Medulla oblongata (tissue), 1 donor: ENCODE measurements around the gene SH3TC2.

ENCODE experiments used
- DNase-seq: peaks from one replicate; pipeline ENCODE4 v3.0.0-alpha.2; 2015; ENCODE audit errors: extremely low spot score

The SH3TC2 gene

DNA sequence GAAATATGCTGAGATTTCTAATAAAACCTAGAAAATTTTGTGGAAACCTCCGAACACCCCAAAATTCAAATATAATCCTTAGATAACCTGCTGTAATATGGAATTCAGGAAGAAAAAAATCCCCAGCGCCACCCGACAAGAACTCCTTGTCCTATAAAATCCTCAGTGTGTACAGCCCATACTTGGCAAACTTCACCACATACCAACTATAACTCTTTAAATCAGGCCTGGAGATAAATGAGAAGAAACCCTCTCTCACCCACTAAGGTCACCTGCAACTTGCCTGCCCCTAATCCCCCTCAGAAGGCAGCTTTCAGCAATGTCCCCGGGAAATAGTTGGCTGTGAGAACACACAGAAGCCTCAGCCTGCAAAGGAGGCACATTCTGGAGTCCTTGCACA lies 90.5 kb downstream of the SH3TC2 start:
- no peak for DNase-seq

DNA sequence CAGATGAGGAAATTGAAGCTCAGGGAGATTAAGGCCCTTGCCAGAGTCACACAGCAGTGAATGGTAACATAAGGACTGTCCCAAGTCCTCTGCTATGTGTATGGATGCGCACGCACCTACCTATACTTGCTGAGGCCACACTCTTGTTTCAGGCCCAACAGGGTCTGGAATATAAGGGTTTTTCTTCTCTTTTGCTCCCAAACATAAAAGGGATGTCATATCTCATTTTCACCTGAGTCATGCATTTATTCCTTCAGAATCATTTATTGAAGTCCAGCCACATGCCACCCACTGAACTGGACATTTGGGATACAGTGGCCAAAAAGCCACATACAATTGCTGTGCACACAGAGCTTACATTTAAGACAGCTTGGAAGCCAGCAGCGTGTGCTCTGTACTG lies 92.0 kb downstream of the SH3TC2 start:
- DNase-seq: no peak

DNA sequence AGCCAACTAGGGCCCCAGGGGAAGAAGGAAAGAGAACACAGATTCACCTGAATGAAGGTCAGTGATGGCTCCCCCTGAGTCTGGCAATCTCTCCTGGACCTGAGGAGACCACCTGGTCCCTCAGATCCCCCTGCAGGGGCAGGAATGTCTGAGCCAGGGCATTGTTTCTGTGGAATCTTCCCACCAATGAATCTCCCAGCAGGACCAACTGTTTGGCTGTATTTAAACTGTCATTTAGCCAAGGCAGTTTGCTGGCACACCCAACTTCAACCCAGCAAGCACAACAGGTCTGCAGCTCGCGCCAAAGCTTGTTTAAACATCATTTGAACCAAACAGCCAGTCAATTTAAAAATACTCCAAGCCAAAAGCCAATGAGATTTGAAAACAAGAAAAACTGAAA lies 92.6 kb downstream of the SH3TC2 start:
- DNase-seq: peak; percentile 46

DNA sequence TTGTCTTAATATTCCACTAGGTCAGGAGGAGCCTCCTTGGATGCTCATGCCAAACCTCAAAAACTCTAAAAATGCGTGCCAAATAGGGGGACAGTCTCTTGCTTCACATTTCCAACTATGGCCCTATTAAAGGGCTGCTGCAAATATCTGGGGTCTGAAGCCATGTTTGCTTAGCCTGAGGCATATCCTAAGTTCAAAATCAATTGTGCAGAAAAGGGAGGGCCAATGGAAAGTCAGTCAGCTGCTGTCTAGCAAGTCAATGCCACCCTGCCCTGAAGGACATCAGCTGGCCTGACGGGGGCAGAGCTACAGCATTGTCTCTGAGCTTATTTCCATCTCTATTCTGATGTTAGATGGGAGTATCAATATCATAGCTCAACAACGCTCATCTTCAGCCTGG lies 93.6 kb downstream of the SH3TC2 start:
- DNase-seq: no peak

DNA sequence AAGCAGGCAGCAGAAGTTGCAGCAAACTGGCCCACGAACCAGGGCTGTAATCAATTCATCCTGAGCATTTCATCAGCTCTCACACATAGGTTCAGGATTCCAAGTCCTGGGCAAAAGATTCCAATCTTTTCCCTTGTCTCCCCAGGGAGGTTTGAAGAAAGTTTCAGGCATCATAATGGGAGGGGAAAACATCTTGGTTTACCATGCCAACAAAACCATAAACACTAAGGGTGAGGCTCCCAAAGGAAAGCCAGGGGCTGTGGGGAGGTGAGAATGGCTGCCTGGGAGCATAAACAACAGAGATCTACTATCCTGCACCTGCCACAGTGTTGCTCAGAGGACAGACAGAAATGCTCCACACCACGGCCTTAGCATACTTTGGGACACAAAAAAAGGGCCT lies 94.6 kb downstream of the SH3TC2 start:
- no peak for DNase-seq

DNA sequence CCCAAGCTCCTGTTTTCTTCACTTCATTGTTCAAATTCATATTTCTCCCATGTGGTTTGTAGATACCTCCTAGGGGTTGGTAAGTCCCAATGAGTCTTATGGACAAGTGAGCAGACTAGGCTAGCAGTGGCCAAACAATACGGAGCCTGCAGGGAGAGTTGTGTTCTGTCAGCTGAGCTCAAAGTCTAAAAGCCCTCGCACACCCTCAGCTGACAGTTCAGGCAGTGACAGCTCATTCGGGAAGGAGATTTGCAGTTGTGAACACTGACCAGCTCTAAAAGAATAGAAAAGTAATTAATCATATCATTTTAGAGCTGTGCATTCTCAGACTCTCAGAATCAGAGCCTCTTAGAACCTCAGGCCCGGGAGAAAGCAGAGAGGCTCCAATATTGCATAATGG lies 95.1 kb downstream of the SH3TC2 start:
- DNase-seq: no peak

DNA sequence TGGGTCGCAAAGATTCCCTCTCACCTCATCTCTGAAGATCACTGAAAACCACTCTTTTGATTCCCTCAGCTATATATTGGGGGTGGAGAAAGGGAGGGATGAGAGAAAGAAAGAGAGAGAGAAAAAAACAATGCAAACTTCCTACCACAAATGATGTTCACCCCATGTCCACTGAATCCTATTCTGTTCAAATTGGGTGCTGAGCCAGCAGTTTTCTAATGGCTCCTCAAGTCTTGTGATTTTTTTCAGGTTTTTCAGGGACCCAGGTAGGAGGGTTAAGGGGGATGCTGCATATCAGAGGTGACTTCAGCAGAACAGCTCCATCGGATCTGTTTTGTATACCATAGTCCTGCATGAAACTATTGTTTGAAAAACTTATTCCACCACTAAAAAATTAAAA lies 95.9 kb downstream of the SH3TC2 start:
- no peak for DNase-seq

DNA sequence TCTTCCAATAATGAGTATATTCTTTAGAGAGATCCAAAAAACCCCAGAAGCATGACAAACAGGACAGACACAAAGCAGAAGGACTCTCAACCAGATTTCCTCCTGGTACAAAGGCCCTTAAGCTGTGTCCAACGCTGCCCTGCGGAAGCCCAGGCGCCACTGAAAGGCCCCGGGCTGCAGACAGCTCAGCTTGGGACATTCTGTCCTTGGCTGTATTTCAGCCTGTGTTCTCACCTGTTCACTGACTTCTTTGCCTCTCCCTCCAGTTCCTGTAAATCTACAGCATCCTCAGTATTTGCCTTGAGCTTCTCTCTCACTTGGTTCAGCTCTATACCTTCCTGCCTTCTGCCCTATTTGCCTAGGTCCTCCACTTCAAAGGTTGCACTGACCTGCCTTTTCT lies 96.5 kb downstream of the SH3TC2 start:
- DNase-seq: no peak

DNA sequence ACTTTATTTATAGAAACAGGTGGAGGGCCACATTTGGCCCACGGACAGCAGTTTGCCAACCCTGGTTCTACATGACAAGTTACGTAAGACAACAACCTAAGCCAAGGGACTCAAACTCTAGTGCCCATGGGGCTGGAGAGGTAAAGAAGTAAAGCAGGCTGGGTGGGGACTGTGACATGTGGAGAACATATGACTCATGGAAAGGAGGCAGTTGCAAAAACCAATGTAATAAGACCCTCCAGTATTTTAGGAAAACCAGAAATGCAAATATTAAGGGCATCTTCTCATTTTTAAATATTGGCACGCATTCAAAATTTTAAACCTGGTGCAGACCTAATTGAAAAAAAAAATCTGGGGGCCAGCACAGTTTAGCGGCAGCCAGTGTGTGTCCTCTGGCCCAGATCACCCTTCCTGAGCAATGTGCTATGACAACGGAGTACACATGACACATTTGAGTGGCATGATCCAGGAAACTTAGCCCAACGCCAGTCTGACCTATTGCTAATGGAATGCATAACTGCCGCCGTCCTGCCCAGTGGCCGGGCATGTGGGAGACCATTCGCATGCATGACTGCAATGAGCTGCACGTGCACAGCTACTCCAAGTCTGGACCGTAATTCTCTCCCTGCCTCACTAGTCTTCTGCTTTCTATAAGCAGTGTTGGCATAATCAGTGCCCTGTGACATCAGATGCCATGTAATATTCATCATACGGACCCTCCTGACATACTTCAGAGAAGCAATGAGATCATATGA lies 97.2 kb downstream of the SH3TC2 start:
- DNase-seq: no peak

DNA sequence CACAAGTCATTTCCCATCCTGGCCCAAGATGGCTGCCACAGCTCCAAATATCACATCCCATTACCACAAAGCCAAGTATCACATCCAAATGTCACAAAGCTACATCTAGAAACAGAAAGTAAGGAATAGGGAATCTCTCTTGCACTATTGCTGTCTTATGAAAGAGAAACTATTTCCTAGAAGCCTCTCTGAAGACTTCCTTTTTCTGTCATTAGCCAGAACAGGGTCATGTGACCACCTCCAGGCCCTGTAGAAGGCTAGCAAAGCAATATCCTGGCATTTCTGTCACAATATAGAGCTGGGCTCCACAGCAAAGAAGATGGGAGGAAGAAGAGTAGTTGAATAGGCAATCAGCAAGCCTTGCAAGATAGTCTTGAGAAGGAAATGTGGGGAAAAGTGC lies 99.2 kb downstream of the SH3TC2 start:
- peak; percentile 54 for DNase-seq

DNA sequence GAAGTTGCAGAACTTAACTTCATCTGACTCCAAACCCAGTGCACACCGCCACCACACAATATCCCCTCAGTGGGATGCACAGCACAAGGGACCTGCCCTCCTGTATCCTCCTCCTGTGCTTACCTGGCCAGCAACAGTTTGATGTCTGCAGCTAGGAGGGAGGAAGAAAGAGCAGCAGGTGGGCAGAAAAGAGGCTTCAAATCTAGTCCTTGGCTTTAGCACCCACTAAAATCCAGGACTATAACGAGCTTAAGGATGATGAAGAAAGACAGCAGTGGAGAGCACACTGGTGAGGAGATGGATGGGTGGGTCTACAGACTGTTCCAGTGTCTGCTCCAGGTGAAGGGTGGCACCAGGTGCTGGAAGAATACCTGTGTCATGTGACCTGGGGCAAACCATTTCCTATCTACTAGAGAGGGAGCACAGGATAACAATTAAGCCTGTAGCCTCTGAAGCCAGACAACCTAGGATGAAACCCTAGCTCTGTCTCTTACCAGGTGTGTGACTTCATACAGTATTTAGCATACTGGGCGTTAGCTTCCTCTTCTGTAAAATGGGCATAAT lies 100.0 kb downstream of the SH3TC2 start:
- no peak for DNase-seq

DNA sequence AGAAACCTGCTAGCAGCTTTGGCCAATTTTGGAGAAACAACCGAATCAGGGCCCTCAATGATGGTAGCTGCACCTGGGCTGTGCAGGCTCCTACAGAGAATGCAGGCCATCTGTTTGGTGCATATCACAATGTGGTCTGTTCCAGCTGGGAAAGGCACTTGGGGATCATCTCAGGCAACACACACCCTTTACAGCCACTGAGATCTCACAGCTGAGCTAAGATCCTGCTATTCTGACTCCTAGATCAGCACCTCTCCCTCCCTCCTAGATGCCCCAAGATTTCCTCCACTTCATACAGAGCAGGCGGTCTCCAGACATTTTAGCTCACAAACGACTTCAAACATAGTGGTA lies 100.7 kb downstream of the SH3TC2 start:
- DNase-seq: no peak

DNA sequence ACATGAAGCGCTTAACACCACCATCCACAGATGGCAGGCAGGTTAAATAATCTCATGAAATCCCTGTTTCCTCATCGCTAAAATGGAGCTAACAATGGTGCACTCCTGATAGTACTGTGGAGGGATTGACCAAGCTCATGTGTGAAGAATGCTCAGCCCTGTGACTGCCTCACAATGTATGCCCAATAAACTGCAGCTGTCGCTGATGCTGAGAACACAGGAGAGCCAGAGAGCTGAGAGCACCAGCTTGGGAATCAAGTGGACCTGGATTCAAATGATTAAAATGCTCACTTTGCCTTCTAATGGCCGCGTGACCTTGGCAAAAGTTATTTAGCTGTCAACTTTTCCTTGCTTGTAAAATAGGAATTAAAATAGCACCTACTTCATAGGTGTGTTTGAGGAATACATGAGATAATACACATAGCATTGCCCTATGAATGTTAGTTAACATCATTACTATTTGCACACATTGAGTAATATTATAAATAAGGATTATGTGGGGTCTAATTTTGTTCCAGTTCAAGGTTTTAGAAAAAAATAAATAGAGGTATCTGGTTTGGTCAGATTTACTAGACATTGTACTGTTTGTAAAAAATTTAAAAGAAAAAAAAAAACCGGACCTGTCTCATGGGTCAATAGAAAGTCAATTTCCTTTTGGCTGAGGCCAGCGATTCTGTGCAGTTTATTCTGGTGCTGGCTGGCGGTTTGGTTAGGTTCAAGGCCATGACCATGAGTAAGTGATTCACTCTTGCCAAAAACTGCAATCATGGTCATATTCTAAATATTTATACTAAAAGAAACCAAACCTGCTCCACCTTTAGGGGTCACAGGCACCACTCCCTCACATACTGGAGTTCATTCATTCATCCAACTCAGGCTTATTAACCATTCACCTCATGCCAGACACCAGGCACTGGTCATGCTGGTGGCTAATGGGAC lies 101.3 kb downstream of the SH3TC2 start:
- DNase-seq: no peak

DNA sequence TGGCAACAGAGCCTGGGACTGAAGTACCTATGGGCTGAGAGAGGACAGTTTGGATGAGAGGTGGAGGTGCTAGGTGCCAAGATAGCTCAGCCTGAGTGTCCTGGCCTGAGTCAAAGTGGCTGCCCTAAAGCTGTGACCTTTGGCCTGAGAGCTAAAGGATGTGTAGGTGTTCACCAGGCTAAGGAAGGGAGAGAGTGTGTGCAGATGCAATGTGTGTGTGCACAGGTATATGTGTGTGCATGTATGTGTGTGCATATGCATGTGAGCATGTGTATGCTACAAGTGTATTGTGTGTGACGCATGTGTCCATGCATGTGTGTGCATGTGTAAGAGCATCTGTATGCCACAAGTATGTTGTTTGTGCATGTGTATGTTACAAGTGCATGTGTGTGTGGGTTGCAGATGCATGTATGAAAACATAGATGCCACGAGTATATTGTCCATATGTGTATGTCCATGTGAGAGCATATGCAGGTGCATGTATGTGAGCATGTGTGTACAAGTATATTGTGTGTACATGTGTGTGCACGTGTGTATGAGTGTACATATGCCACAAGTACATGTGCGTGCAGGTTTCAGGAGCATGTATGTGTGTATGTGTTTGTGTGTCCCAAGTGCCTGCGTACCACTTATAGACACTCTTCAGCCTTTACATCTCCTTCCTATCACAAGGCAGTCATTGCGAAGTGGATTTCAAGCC lies 102.6 kb downstream of the SH3TC2 start:
- no peak for DNase-seq

DNA sequence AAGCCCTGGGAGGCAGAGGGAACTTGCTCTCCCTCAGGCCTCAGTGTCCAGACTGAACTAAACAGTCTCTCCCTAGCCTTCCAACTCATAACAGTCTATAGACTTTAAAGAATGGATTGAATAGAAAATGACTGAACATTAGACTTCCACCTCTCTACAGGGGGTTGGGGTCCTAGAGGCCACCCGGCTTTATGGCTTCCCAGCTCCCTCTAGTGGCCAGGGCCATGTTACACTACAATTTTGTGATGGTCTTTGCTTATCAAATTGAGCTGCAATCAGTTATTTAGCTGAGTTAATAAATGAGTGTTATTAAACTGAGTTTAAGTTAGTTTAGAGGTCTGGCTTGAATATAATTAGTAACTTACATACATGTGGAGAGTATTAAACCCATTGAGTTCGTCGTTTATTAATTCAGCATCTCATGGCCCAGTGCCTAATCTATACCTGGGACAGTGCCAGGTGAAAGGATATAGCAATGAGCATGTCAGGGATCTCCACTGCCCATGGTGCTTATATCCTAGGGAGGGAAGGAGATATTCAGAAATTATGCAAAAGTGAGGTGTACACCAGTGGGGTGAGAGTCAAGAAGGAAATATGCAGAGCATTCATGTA lies 105.2 kb downstream of the SH3TC2 start:
- peak; percentile 44 for DNase-seq

DNA sequence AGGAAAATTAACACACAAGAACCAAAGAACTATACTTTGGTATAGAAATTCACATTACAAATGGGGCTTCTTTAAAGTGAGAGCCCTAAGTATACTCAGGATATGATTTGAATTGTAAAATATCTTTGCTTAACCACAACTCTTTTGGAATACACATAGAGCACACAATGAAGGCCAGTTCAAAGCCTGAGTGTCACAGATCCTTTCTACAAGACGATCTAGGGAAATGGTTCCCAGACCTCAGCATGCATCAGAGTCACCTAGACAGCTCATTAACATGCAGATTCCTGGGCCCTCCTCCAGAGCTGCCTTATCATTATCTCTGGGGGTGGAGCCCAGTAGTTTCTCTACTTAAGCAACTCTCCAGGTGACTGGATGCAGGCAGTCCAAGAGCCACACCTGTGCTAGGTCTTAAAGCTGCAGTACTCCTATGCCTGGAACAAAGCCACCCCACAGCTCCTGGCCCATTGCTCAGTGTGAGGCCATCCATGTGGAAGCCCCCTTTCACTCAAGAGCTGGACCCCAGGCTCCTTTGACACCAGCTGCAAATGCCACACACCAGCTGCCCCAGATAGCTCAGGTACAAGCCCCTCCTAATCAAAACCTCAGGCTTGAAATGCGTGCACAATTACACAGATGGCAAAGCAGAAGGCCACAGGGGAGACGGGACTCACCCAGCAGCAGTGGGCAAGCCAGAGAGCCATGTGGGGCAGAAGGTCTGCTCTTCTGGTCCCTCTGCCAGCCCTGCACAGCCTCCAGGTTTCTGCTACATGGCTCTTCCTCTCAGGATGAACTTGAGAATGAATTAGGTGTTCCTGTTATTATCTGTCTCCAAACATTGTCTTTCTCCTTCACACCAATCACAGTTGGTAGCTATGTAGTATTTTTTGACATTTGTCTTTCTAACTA lies 106.1 kb downstream of the SH3TC2 start:
- DNase-seq: no peak
